Measurements from ENCODE around the gene LPAR1. TPM values are rescaled to one million over a fixed set of nuclear protein-coding genes. Genes with fewer than 3 reads are reported as not detected.
"Not testable (repeated sequence)": the region's sequence is repeated elsewhere in the genome, so short reads cannot be mapped to it uniquely, and the experiment has no call there.

The LPAR1 gene
- total RNA-seq, 1 donor from 2014 or later = 36.0 TPM

GRCh38 chr9:111050819-111051218, 12.5 kb upstream of the LPAR1 start:
- H2AFZ ChIP-seq (replicated peaks) = no peak overlapping the region
- Mint-ChIP-seq H3K4me1 (no peaks in the 10 kb centered on the region), H3K36me3 (peaks cover 2% of the 10 kb centered on the region), H3K27me3 (ENCODE audit: insufficient read depth, low read depth) (peaks cover 7% of the 10 kb centered on the region), H3K9me3 (peaks cover 8% of the 10 kb centered on the region), H3K4me3 (no peak overlapping the region), H3K27ac (no peak overlapping the region)
- H3K4me2 ChIP-seq = no peak overlapping the region
- no peaks in the 10 kb centered on the region for H3K27me3 ChIP-seq
- no peaks in the 10 kb centered on the region for H3K9me3 ChIP-seq (ENCODE audit: low read depth)
- no peaks in the 10 kb centered on the region for H3K36me3 ChIP-seq
- DNase-seq (ENCODE audit: low spot score) = no peak
- H3K79me2 ChIP-seq (ENCODE audit: low read depth) = no peaks in the 10 kb centered on the region
- H3K4me1 ChIP-seq = no peaks in the 10 kb centered on the region
- no peak overlapping the region for H3K9ac ChIP-seq
- no peak overlapping the region for H3K4me3 ChIP-seq
- H3K27ac ChIP-seq = no peak overlapping the region
- TF ChIP-seq EZH2phosphoT487 (IDR thresholded peaks at IDR 0.05) (no peak), CTCF (IDR thresholded peaks at IDR 0.05) (no peak), EZH2 (IDR thresholded peaks at IDR 0.05) (no peak)
- no peaks in the 10 kb centered on the region for H4K20me1 ChIP-seq (ENCODE audit: low read depth)
- no peaks in the 10 kb centered on the region for H3F3A ChIP-seq (ENCODE audit: low read depth)

- H3K79me2 ChIP-seq (ENCODE audit: low read depth); H2AFZ ChIP-seq (replicated peaks); H3K4me1 Mint-ChIP-seq; H3K9me3 ChIP-seq (ENCODE audit: low read depth); H3K27ac Mint-ChIP-seq; H3K9ac ChIP-seq; DNase-seq (ENCODE audit: low spot score); H3F3A ChIP-seq (ENCODE audit: low read depth); H3K4me1 ChIP-seq; H3K4me2 ChIP-seq; H3K27ac ChIP-seq; H3K27me3 Mint-ChIP-seq (ENCODE audit: insufficient read depth, low read depth); H3K4me3 Mint-ChIP-seq; H3K36me3 ChIP-seq; H3K36me3 Mint-ChIP-seq; H4K20me1 ChIP-seq (ENCODE audit: low read depth); H3K27me3 ChIP-seq; H3K4me3 ChIP-seq: not testable (repeated sequence)
- H3K9me3 Mint-ChIP-seq = peaks cover 14% of the 10 kb centered on the region
These were observed 9.0 kb upstream of the LPAR1 start for GRCh38 chr9:111047287-111047686.

- Histone ChIP-seq H3K27ac (no peak overlapping the region), H2AFZ (replicated peaks) (no peak overlapping the region), H3K36me3 (no peaks in the 10 kb centered on the region), H3K4me3 (no peak overlapping the region), H3K9me3 (ENCODE audit: low read depth) (no peaks in the 10 kb centered on the region), H3K27me3 (peaks cover 22% of the 10 kb centered on the region), H3K79me2 (ENCODE audit: low read depth) (peaks cover 9% of the 10 kb centered on the region), H3F3A (ENCODE audit: low read depth) (peaks cover 24% of the 10 kb centered on the region), H4K20me1 (ENCODE audit: low read depth) (no peaks in the 10 kb centered on the region), H3K4me1 (peaks cover 5% of the 10 kb centered on the region), H3K9ac (no peak overlapping the region), H3K4me2 (no peak overlapping the region)
- peaks cover 6% of the 10 kb centered on the region for H3K27me3 Mint-ChIP-seq (ENCODE audit: insufficient read depth, low read depth)
- no peak overlapping the region for H3K27ac Mint-ChIP-seq
- peaks cover 2% of the 10 kb centered on the region for H3K36me3 Mint-ChIP-seq
- peaks cover 10% of the 10 kb centered on the region for H3K4me1 Mint-ChIP-seq
- H3K9me3 Mint-ChIP-seq = peaks cover 14% of the 10 kb centered on the region
- DNase-seq (ENCODE audit: low spot score) = no peak
- TF ChIP-seq EZH2 (IDR thresholded peaks at IDR 0.05) = no peak
- H3K4me3 Mint-ChIP-seq = no peak overlapping the region
These were observed 3.6 kb upstream of the LPAR1 start for GRCh38 chr9:111041902-111042301.

- Mint-ChIP-seq H3K9me3 (peaks cover 6% of the 10 kb centered on the region), H3K4me1 (peaks cover 22% of the 10 kb centered on the region), H3K27ac (no peak overlapping the region), H3K36me3 (no peaks in the 10 kb centered on the region), H3K27me3 (ENCODE audit: insufficient read depth, low read depth) (peaks cover 11% of the 10 kb centered on the region), H3K4me3 (no peak overlapping the region)
- Histone ChIP-seq H3K27me3 (peaks cover 22% of the 10 kb centered on the region), H3K4me1 (peaks cover 14% of the 10 kb centered on the region), H2AFZ (replicated peaks) (no peak overlapping the region), H3F3A (ENCODE audit: low read depth) (peaks cover 27% of the 10 kb centered on the region), H3K27ac (no peak overlapping the region), H3K9me3 (ENCODE audit: low read depth) (no peaks in the 10 kb centered on the region), H4K20me1 (ENCODE audit: low read depth) (peaks cover 10% of the 10 kb centered on the region), H3K4me2 (no peak overlapping the region), H3K9ac (no peak overlapping the region), H3K4me3 (no peak overlapping the region), H3K36me3 (no peaks in the 10 kb centered on the region), H3K79me2 (ENCODE audit: low read depth) (peaks cover 23% of the 10 kb centered on the region)
- no peak for DNase-seq (ENCODE audit: low spot score)
- TF ChIP-seq EZH2phosphoT487 (IDR thresholded peaks at IDR 0.05) = no peak
- no peak for TF ChIP-seq EZH2 (IDR thresholded peaks at IDR 0.05)
- TF ChIP-seq CTCF (IDR thresholded peaks at IDR 0.05) = no peak
These were observed 2.2 kb upstream of the LPAR1 start for GRCh38 chr9:111040494-111040893.
